MM.1S (cell line): ENCODE data around the gene BAG2.

Experiments used
- DNase-seq: peaks from one replicate; pipeline ENCODE4 v3.0.0-alpha.2; 2015
- H2AFZ ChIP-seq: fragments of 300-600 bp; sonication (generic); 2 replicates; pipeline ENCODE4 v1.6.0; 2016; ENCODE audit warnings: antibody characterized with exemption, low read length
- H3F3A ChIP-seq: fragments of 300-600 bp; sonication (generic); 2 replicates; pipeline ENCODE4 v1.6.1; 2016; ENCODE audit warnings: mild to moderate bottlenecking, antibody characterized with exemption, low read length, moderate library complexity, mixed read lengths; ENCODE audit not compliant: insufficient read depth
- H3K27ac ChIP-seq: fragments of 300-600 bp; sonication (generic); 2 replicates; pipeline ENCODE4 v1.5.1; 2016; ENCODE audit warnings: mild to moderate bottlenecking, low read length
- H3K27me3 ChIP-seq: fragments of 300-600 bp; sonication (generic); replicated peaks from 2 replicates; pipeline ENCODE4 v1.6.0; 2016; ENCODE audit warnings: low read length; ENCODE audit not compliant: insufficient read depth
- H3K36me3 ChIP-seq: fragments of 300-600 bp; sonication (generic); replicated peaks from 2 replicates; pipeline ENCODE4 v1.6.1; 2016; ENCODE audit warnings: mild to moderate bottlenecking, low read length, mixed read lengths; ENCODE audit not compliant: insufficient read depth
- H3K4me1 ChIP-seq: fragments of 300-600 bp; sonication (generic); 2 replicates; pipeline ENCODE4 v1.6.1; 2016; ENCODE audit warnings: low read length, mixed read lengths
- H3K4me2 ChIP-seq: fragments of 300-600 bp; sonication (generic); 2 replicates; pipeline ENCODE4 v1.6.0; 2016; ENCODE audit warnings: low read depth, low read length
- H3K4me3 ChIP-seq: fragments of 300-600 bp; sonication (generic); 2 replicates; pipeline ENCODE4 v1.5.1; 2016; ENCODE audit warnings: low read length, mixed read lengths
- H3K79me2 ChIP-seq: fragments of 300-600 bp; sonication (generic); 2 replicates; pipeline ENCODE4 v1.6.1; 2016; ENCODE audit warnings: mixed run types, low read length, mixed read lengths
- H3K9ac ChIP-seq: fragments of 300-600 bp; sonication (generic); 2 replicates; pipeline ENCODE4 v1.6.1; 2016; ENCODE audit warnings: low read length, mixed read lengths
- H3K9me2 ChIP-seq: fragments of 300-600 bp; sonication (generic); replicated peaks from 2 replicates; pipeline ENCODE4 v1.6.1; 2016; ENCODE audit warnings: mild to moderate bottlenecking, low read length, mixed read lengths; ENCODE audit not compliant: insufficient read depth
- H3K9me3 ChIP-seq: fragments of 300-600 bp; sonication (generic); replicated peaks from 2 replicates; pipeline ENCODE4 v1.6.1; 2016; ENCODE audit warnings: mild to moderate bottlenecking, low read length, mixed read lengths; ENCODE audit not compliant: insufficient read depth
- H4K20me1 ChIP-seq: fragments of 300-600 bp; sonication (generic); 2 replicates; pipeline ENCODE4 v1.6.1; 2016; ENCODE audit warnings: mild to moderate bottlenecking, low read length, moderate library complexity, mixed read lengths; ENCODE audit not compliant: insufficient read depth
- EZH2 ChIP-seq: fragments of 300-600 bp; sonication (generic); optimal IDR thresholded peaks from 2 replicates; pipeline ENCODE3; 2017; ENCODE audit warnings: low read depth, mild to moderate bottlenecking, antibody characterized with exemption, low read length, mixed read lengths
- EZH2phosphoT487 ChIP-seq: fragments of 300-600 bp; sonication (generic); IDR thresholded peaks from 2 replicates; pipeline ENCODE4 v1.6.1; 2018; ENCODE audit warnings: antibody characterized with exemption, low read length
- TF ChIP-seq, protein P1 (sequence below): fragments of 300-600 bp; sonication (generic); IDR thresholded peaks from 2 replicates; pipeline ENCODE4 v1.5.1; 2016; ENCODE audit warnings: antibody characterized with exemption, low read length, mixed read lengths

The BAG2 gene

DNA sequence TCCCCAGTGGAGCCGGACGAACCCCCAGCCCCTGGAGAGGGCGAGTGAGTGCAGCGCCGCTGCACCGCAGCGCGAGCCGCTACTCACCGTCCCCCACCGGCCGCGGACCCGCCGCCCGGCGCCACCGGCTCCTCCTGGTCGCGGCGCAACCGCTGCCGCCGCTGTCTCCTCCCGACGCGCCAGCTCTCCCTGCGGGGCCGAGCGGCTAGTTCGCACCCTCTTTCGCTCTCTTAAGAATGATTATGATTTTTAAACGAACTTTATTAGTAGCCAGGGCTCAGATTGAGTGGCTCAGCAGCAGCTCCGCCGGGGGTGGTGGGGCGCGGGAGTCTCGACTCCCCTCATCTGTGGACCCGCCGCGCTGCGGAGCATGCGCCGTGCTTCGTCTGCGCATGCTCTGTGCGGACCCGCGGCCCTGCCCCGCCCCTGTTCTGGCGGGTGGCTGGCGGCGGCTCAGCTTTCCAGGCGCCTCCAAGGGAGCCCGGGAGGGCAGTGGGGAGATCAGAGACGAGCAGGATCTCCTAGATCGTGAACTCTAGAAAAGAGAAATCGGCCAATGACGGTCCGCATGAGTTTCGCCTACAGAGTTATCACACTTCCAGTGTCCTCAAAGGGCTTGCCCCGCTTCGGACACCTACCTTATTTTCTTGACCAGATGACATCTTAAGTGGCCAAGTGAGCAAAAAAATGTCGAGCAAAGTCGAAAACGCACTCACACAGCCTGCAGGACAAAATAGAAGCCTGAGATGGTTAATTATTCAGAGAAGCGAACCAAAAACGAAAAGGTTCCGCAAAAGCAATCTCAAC is 50.0 kb downstream of the BAG2 start, which contains the start of gene RAB23:
TSS of gene RAB23 (minus strand) at position 372 of the 807 bp plus-strand sequence. CDS start 11,927 bp downstream, outside the sequence.
- Histone ChIP-seq H4K20me1 (no peaks in the 10 kb centered on the region), H3K27me3 (no peaks in the 10 kb centered on the region), H3K27ac (peak within 1 kb of the TSS; percentile 25; the same call in 1 of the 2 replicates), H3K9me3 (no peaks in the 10 kb centered on the region), H3K4me3 (peak within 1 kb of the TSS; percentile 92), H3K36me3 (no peaks in the 10 kb centered on the region), H3F3A (no peaks in the 10 kb centered on the region), H3K79me2 (peaks cover 34% of the 10 kb centered on the region), H3K4me2 (peak within 1 kb of the TSS; percentile 92), H3K4me1 (peaks cover 4% of the 10 kb centered on the region; the same call in 1 of the 2 replicates), H3K9me2 (no peaks in the 10 kb centered on the region), H2AFZ (peak within 1 kb of the TSS; percentile 96), H3K9ac (peak within 1 kb of the TSS; percentile 49)
- TF ChIP-seq, protein P1, sequence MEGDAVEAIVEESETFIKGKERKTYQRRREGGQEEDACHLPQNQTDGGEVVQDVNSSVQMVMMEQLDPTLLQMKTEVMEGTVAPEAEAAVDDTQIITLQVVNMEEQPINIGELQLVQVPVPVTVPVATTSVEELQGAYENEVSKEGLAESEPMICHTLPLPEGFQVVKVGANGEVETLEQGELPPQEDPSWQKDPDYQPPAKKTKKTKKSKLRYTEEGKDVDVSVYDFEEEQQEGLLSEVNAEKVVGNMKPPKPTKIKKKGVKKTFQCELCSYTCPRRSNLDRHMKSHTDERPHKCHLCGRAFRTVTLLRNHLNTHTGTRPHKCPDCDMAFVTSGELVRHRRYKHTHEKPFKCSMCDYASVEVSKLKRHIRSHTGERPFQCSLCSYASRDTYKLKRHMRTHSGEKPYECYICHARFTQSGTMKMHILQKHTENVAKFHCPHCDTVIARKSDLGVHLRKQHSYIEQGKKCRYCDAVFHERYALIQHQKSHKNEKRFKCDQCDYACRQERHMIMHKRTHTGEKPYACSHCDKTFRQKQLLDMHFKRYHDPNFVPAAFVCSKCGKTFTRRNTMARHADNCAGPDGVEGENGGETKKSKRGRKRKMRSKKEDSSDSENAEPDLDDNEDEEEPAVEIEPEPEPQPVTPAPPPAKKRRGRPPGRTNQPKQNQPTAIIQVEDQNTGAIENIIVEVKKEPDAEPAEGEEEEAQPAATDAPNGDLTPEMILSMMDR, result no peak; the same call in 1 of the 2 replicates
- TF ChIP-seq EZH2, result no peak
- no peak for TF ChIP-seq EZH2phosphoT487
- peak; percentile 81 for DNase-seq

DNA sequence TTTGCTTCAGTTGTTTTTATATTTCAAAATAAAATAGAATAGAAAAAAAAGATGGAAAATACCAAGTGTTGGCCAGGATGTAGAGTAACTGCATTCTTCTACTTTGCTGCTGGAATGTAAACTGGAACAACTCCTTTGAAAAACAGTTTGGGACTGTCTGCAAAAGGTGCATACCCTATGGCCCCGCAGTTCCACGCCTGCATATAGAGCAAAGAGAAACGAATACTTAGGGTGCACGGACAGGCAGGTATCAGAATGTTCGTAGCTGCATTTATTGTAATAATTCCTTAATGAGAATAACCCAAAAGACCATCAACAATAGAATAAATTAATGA is 50.6 kb downstream of the BAG2 start:
- TF ChIP-seq EZH2, result no peak
- TF ChIP-seq, protein P1, result no peak
- TF ChIP-seq EZH2phosphoT487, result no peak
- peak; percentile 7 for DNase-seq
- H3K79me2 ChIP-seq, result peaks cover 29% of the 10 kb centered on the region

DNA sequence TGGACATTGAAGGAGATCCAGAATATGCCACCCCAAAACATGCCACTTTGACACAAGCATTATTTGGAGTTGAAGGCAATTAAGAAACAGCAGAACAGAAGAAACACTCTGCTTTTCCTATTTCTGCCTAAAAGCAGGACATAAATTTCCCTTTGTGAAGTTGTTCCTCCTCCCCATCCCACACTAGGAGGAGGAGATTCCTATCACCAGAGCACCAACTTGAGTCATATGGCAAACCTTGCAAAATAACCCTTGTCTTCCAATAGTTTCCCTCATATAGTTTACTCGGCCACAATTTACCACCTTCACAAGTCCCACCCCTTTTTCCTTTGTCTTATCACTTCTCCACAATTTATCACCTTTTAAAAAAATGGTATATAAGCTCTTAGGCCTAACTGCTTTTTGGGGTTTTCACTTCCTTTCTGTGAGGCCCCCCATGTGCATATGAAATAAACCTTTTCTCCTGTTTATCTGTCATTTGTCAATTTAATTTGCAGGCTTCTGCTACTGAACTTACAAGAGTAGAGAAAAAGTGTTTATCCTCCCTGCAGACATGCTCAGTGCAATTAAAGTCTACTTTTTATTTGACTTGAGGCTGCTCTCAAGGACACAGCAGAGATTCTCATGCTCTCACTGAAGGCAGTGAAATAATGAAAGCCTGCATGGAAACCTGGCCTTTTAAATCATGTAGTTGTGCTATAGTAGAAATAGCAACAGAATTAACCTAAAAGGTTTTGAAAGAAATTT is 52.8 kb downstream of the BAG2 start:
- DNase-seq, result no peak
- no peak overlapping the region for H2AFZ ChIP-seq

More for the DNA sequence above, 50.6 kb downstream of the BAG2 start:
- Histone ChIP-seq H3F3A (no peaks in the 10 kb centered on the region), H2AFZ (peak overlapping the region; percentile 96), H3K4me1 (no peaks in the 10 kb centered on the region), H3K27me3 (no peaks in the 10 kb centered on the region), H3K4me3 (peak overlapping the region; percentile 92), H3K27ac (no peak overlapping the region), H3K9ac (peak overlapping the region; percentile 49; the same call in 1 of the 2 replicates), H3K36me3 (no peaks in the 10 kb centered on the region), H3K9me2 (no peaks in the 10 kb centered on the region), H4K20me1 (no peaks in the 10 kb centered on the region), H3K4me2 (peak overlapping the region; percentile 92), H3K9me3 (no peaks in the 10 kb centered on the region)

More for the DNA sequence above, 52.8 kb downstream of the BAG2 start:
- Histone ChIP-seq H3K4me2 (no peak overlapping the region), H3K27me3 (no peaks in the 10 kb centered on the region), H4K20me1 (no peaks in the 10 kb centered on the region), H3K79me2 (0 out of 2 replicates have a peak, but pooled peaks cover 12% of the 10 kb centered on the region), H3F3A (no peaks in the 10 kb centered on the region), H3K9ac (no peak overlapping the region), H3K36me3 (no peaks in the 10 kb centered on the region), H3K4me3 (no peak overlapping the region), H3K27ac (no peak overlapping the region), H3K4me1 (no peaks in the 10 kb centered on the region), H3K9me3 (no peaks in the 10 kb centered on the region), H3K9me2 (no peaks in the 10 kb centered on the region)
- TF ChIP-seq EZH2phosphoT487, result no peak
